Measurements from ENCODE around the gene GGT1. TPM values are rescaled to one million over a fixed set of nuclear protein-coding genes. Genes with fewer than 3 reads are reported as not detected.

GGT1 gene
- total RNA-seq, 1 donor from 2014 or later = 3.3 TPM

DNA sequence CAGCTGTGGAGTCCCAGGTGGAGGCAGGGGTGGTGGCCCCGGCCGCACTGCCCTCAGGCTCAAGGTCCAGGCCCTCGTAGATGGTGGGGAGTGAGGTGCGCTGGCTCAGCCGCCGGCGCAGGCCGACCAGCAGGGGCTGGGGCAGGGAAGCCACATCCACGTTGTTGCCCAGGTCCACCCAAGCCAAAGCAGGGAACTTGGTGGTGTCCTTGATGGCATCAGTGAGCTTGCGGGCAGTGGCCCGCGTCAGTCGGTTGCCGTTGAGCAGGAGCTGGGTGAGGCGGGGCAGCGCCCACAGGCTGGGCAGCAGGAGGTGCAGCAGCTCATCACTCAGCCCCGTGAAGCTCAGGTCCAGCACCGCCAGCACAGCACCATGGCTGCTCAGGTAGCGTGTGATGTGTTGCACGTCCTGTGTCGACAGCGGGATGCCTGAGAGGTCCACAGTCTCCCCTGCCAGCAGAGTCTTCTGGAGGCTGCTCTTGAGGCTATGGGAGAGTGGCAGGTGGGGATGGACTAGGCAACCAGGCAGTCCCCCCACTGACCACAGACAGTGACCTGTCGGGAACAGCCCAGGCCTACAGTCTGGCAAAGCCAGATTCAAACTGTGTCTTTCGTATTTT lies 17.0 kb upstream of the GGT1 start:
- H3K9me3 Mint-ChIP-seq = no peaks in the 10 kb centered on the region
- no peaks in the 10 kb centered on the region for H3K36me3 Mint-ChIP-seq (ENCODE audit: low read depth)
- no peaks in the 10 kb centered on the region for H3K4me1 Mint-ChIP-seq
- no peaks in the 10 kb centered on the region for H3K27me3 Mint-ChIP-seq (ENCODE audit: low read depth)
- no peak overlapping the region for H3K4me3 Mint-ChIP-seq
- DNase-seq (ENCODE audit: low read depth, low spot score) = no peak
- no peak for TF ChIP-seq CTCF (conservative IDR thresholded peaks at IDR 0.05)
- H3K27ac Mint-ChIP-seq (ENCODE audit: unreplicated experiment) = no peak overlapping the region

DNA sequence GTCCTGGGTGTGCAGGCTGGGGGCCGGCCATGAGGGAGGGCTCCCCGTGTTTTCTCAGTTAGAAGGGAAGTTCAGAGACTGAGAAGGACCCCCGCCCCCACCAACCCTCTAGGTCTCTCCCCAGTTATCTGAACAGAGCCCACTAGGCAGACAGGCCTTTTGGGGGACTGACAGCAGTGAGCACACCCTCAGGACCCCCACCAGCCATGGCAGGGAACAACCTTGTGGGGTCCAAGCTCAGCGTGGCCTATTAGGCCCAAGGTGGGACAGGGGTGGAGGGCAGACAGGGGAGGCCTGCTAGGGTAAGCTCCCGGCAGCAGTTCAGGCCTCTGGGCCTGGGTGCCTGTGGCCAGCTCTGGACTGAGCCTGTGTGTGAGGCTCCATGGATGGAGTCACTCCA lies 15.7 kb upstream of the GGT1 start:
- DNase-seq (ENCODE audit: low read depth, low spot score) = no peak
- Mint-ChIP-seq H3K27me3 (ENCODE audit: low read depth) (no peaks in the 10 kb centered on the region), H3K4me3 (no peak overlapping the region), H3K36me3 (ENCODE audit: low read depth) (no peaks in the 10 kb centered on the region), H3K4me1 (peaks cover 3% of the 10 kb centered on the region), H3K9me3 (no peaks in the 10 kb centered on the region), H3K27ac (ENCODE audit: unreplicated experiment) (no peak overlapping the region)
- no peak for TF ChIP-seq CTCF (conservative IDR thresholded peaks at IDR 0.05)

GRCh38 chr22:24587948-24588347 lies 15.0 kb upstream of the GGT1 start:
- no peak overlapping the region for H3K4me3 Mint-ChIP-seq
- TF ChIP-seq CTCF (conservative IDR thresholded peaks at IDR 0.05) = no peak
- DNase-seq (ENCODE audit: low read depth, low spot score) = no peak
- no peaks in the 10 kb centered on the region for H3K27me3 Mint-ChIP-seq (ENCODE audit: low read depth)
- peaks cover 6% of the 10 kb centered on the region for H3K4me1 Mint-ChIP-seq
- H3K27ac Mint-ChIP-seq (ENCODE audit: unreplicated experiment) = no peak overlapping the region
- no peaks in the 10 kb centered on the region for H3K36me3 Mint-ChIP-seq (ENCODE audit: low read depth)
- H3K9me3 Mint-ChIP-seq = no peaks in the 10 kb centered on the region

- TF ChIP-seq CTCF (conservative IDR thresholded peaks at IDR 0.05) = no peak
- Mint-ChIP-seq H3K4me3 (no peak overlapping the region), H3K9me3 (no peaks in the 10 kb centered on the region), H3K27ac (ENCODE audit: unreplicated experiment) (no peak overlapping the region), H3K36me3 (ENCODE audit: low read depth) (no peaks in the 10 kb centered on the region), H3K4me1 (peaks cover 9% of the 10 kb centered on the region), H3K27me3 (ENCODE audit: low read depth) (no peaks in the 10 kb centered on the region)
- no peak for DNase-seq (ENCODE audit: low read depth, low spot score)
Observed at GRCh38 chr22:24588381-24588756, 14.6 kb upstream of the GGT1 start.

DNA sequence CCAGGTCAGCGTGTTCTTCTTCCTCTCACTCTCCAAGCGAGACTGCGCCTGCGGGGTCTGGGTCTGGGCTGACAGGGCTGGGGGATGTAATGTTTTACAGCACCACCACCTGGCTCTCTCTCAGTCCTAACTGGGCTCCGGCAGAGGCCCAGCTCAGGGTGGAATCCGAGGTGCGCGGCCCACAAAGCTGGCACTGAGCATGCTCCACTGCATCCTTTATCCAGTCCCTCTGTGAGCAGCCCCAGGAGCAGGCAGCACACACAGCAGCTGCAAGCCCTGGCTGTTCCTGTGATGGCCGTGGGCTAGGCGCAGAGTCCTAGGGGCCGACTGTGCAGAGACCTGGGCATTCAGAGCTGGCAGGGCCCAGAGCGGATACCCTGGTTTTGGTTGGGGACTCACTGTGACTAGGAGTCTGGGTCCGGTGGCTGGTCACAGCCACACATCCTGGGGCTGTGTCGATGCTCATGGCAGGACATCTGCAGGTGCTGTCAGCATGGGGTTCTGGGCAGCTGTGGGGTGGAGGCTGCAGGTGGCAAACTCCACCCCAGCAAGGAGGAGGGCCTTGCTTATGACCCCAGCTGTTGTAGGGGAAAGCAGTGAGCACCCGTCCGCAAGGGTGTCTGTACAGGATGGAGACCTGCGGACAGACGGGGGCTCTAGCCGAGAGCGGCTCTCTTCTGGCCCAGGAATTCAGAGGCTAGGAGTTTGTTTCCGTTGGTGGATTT lies 14.1 kb upstream of the GGT1 start:
- H3K27ac Mint-ChIP-seq (ENCODE audit: unreplicated experiment) = no peak overlapping the region
- H3K9me3 Mint-ChIP-seq = no peaks in the 10 kb centered on the region
- no peaks in the 10 kb centered on the region for H3K36me3 Mint-ChIP-seq (ENCODE audit: low read depth)
- H3K27me3 Mint-ChIP-seq (ENCODE audit: low read depth) = no peaks in the 10 kb centered on the region
- TF ChIP-seq CTCF (conservative IDR thresholded peaks at IDR 0.05) = no peak
- H3K4me1 Mint-ChIP-seq = peaks cover 11% of the 10 kb centered on the region
- H3K4me3 Mint-ChIP-seq = no peak overlapping the region
- no peak for DNase-seq (ENCODE audit: low read depth, low spot score)
